Measurements from ENCODE around the gene GRIK4. TPM values are rescaled to one million over a fixed set of nuclear protein-coding genes. Genes with fewer than 3 reads are reported as not detected.

Gene GRIK4
- total RNA-seq, 1 donor from 2014 or later: 0.36 TPM

DNA sequence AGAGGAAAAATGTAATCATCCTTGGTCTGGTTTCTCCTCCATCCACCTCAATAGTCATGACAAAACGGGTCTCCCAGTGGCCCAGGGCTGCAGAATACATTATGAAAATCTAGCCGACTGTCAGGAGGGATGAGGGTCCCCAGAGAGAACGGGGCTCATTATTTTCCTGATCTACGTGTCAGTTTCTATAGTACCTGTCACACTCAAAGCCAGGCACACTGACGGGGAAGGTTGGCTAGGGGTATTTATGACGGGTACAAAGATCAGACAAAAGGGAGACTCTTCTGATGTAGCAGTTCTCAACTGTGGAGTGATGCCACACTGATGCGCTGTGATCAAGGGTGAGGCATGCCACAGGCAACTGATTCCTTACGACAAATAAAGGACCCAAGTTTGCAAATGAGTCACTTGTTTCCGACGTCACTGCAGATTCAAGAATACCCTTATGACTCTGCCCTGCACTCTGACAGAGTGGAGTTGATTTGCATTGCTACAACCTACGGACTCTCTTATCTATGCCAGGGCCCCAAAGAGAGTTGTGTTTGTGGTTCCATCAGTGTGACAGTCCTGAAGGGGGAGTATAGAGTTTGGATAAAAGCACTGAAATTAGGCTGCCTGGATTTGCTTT, 324.2 kb downstream of the GRIK4 start:
- Histone ChIP-seq H4K20me1 (ENCODE audit: low read depth) (no peaks in the 10 kb centered on the region), H3K4me2 (no peak overlapping the region), H3K9me3 (ENCODE audit: low read depth) (no peaks in the 10 kb centered on the region), H3K4me1 (peaks cover 27% of the 10 kb centered on the region), H3K79me2 (ENCODE audit: low read depth) (no peaks in the 10 kb centered on the region), H3K36me3 (no peaks in the 10 kb centered on the region), H3K4me3 (no peak overlapping the region), H3K9ac (no peak overlapping the region), H2AFZ (replicated peaks) (no peak overlapping the region), H3K27me3 (no peaks in the 10 kb centered on the region), H3F3A (ENCODE audit: low read depth) (peaks cover 12% of the 10 kb centered on the region), H3K27ac (no peak overlapping the region)
- no peak for DNase-seq (ENCODE audit: low spot score)
- H3K27ac Mint-ChIP-seq: peak overlapping the region; percentile 5
- no peak overlapping the region for H3K4me3 Mint-ChIP-seq
- H3K27me3 Mint-ChIP-seq (ENCODE audit: insufficient read depth, low read depth): peaks cover 4% of the 10 kb centered on the region
- H3K4me1 Mint-ChIP-seq: peaks cover 70% of the 10 kb centered on the region
- TF ChIP-seq EZH2 (IDR thresholded peaks at IDR 0.05) (no peak), EZH2phosphoT487 (IDR thresholded peaks at IDR 0.05) (no peak)
- TF ChIP-seq, protein P1, sequence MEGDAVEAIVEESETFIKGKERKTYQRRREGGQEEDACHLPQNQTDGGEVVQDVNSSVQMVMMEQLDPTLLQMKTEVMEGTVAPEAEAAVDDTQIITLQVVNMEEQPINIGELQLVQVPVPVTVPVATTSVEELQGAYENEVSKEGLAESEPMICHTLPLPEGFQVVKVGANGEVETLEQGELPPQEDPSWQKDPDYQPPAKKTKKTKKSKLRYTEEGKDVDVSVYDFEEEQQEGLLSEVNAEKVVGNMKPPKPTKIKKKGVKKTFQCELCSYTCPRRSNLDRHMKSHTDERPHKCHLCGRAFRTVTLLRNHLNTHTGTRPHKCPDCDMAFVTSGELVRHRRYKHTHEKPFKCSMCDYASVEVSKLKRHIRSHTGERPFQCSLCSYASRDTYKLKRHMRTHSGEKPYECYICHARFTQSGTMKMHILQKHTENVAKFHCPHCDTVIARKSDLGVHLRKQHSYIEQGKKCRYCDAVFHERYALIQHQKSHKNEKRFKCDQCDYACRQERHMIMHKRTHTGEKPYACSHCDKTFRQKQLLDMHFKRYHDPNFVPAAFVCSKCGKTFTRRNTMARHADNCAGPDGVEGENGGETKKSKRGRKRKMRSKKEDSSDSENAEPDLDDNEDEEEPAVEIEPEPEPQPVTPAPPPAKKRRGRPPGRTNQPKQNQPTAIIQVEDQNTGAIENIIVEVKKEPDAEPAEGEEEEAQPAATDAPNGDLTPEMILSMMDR (IDR thresholded peaks at IDR 0.05): no peak
- no peaks in the 10 kb centered on the region for H3K36me3 Mint-ChIP-seq
- H3K9me3 Mint-ChIP-seq: no peaks in the 10 kb centered on the region

DNA sequence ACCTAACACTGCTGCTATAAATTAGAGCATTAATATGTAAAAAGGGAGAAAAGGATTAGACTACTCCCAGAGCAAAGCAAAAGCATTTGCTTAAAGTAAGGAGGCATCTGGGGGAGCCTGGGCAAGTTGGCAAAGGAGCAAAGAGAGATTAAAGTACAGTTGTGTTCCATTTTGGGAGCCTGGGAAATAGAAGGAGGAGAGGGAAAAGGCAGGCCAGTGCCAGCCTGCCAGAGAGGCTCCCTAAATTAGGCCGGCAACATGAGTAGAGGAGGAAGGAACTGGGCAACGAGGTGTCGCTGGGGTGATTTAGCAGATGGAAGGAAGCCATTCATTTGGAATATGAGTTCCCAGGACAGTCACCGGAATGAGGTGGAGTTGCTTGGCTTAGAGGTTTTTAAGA, 326.1 kb downstream of the GRIK4 start:
- no peak overlapping the region for H3K9ac ChIP-seq
- peaks cover 22% of the 10 kb centered on the region for H3K4me1 ChIP-seq

DNA sequence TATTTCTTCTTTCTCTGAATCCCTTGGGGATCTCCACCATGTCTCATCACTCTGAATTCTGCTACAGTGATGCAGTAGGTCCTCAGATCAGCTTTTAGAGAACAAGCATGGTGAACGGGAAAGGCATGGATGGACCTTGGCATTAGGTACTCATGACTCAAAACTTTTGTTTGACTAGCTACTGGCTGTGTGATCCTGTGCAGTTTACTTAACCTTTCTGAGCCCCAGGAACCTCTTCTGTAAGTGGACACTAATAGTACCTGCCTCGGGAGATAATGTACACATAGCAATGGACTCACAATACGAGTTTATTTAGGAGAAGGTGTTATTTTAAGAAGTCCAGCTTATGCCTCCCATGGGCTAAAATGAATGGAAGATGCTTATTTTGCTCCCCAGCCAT, 327.7 kb downstream of the GRIK4 start:
- Histone ChIP-seq H3K4me1 (peaks cover 10% of the 10 kb centered on the region), H3F3A (ENCODE audit: low read depth) (peaks cover 3% of the 10 kb centered on the region), H3K9me3 (ENCODE audit: low read depth) (no peaks in the 10 kb centered on the region), H4K20me1 (ENCODE audit: low read depth) (no peaks in the 10 kb centered on the region), H3K9ac (no peak overlapping the region), H3K27ac (no peak overlapping the region), H3K36me3 (no peaks in the 10 kb centered on the region), H3K4me3 (no peak overlapping the region), H2AFZ (replicated peaks) (no peak overlapping the region), H3K79me2 (ENCODE audit: low read depth) (no peaks in the 10 kb centered on the region), H3K4me2 (no peak overlapping the region), H3K27me3 (no peaks in the 10 kb centered on the region)
- Mint-ChIP-seq H3K27ac (no peak overlapping the region), H3K27me3 (ENCODE audit: insufficient read depth, low read depth) (peaks cover 2% of the 10 kb centered on the region), H3K4me1 (peaks cover 36% of the 10 kb centered on the region), H3K36me3 (no peaks in the 10 kb centered on the region), H3K9me3 (no peaks in the 10 kb centered on the region), H3K4me3 (no peak overlapping the region)
- TF ChIP-seq, protein P1 (IDR thresholded peaks at IDR 0.05): no peak
- no peak for TF ChIP-seq EZH2 (IDR thresholded peaks at IDR 0.05)
- TF ChIP-seq EZH2phosphoT487 (IDR thresholded peaks at IDR 0.05): no peak
- DNase-seq (ENCODE audit: low spot score): no peak

More for the DNA sequence above, 326.1 kb downstream of the GRIK4 start:
- H3K4me3 Mint-ChIP-seq: no peak overlapping the region
- H3K4me1 Mint-ChIP-seq: peaks cover 51% of the 10 kb centered on the region
- Histone ChIP-seq H4K20me1 (ENCODE audit: low read depth) (no peaks in the 10 kb centered on the region), H3K36me3 (no peaks in the 10 kb centered on the region), H3K27ac (no peak overlapping the region), H3K9me3 (ENCODE audit: low read depth) (no peaks in the 10 kb centered on the region), H3F3A (ENCODE audit: low read depth) (peaks cover 8% of the 10 kb centered on the region), H3K79me2 (ENCODE audit: low read depth) (no peaks in the 10 kb centered on the region), H2AFZ (replicated peaks) (no peak overlapping the region), H3K27me3 (no peaks in the 10 kb centered on the region), H3K4me3 (no peak overlapping the region), H3K4me2 (no peak overlapping the region)
- no peak overlapping the region for H3K27ac Mint-ChIP-seq
- H3K9me3 Mint-ChIP-seq: no peaks in the 10 kb centered on the region
- no peak for DNase-seq (ENCODE audit: low spot score)
- TF ChIP-seq, protein P1 (IDR thresholded peaks at IDR 0.05): no peak
- TF ChIP-seq EZH2phosphoT487 (IDR thresholded peaks at IDR 0.05): no peak
- no peak for TF ChIP-seq EZH2 (IDR thresholded peaks at IDR 0.05)
- H3K27me3 Mint-ChIP-seq (ENCODE audit: insufficient read depth, low read depth): peaks cover 2% of the 10 kb centered on the region
- H3K36me3 Mint-ChIP-seq: no peaks in the 10 kb centered on the region
